ENCODE measurements around the gene CCN6. TPM values are rescaled to one million over a fixed set of nuclear protein-coding genes. Genes with fewer than 3 reads are reported as not detected.
"Not testable (repeated sequence)": the region's sequence is repeated elsewhere in the genome, so short reads cannot be mapped to it uniquely, and the experiment has no call there.

Gene CCN6
- total RNA-seq, 1 experiment from 2014 or later: not detected

- CTCF ChIA-PET: interaction anchor here (0.6 to 6.4 kb wide), 25 partner anchors 9 to 786 kb away, joined by 3 to 136 read pairs (median 4); partner anchors contain the start of gene CCN6
- POLR2A ChIA-PET: no interaction called here
- no peaks in the 10 kb centered on the region for H3K9me3 Mint-ChIP-seq (ENCODE audit: unreplicated experiment)
- no peaks in the 10 kb centered on the region for H3K36me3 Mint-ChIP-seq (ENCODE audit: insufficient read depth, unreplicated experiment)
- no peak for TF ChIP-seq CTCF (IDR thresholded peaks at IDR 0.05; ENCODE audit: unreplicated experiment)
- intact Hi-C loops (cut with micrococcal nuclease): loop anchor here (5.0 kb wide), 1 partner anchor 683 kb away; no protein-coding TSS in a partner anchor
- DNase-seq (ENCODE audit: unreplicated experiment): peak; percentile 18
- BruUV-seq (replicated peaks): no TSS peak
- no peak overlapping the region for H3K27ac Mint-ChIP-seq (ENCODE audit: low read depth, unreplicated experiment)
- no peak overlapping the region for H3K4me3 Mint-ChIP-seq (ENCODE audit: unreplicated experiment)
- no peaks in the 10 kb centered on the region for H3K4me1 Mint-ChIP-seq (ENCODE audit: insufficient read depth, unreplicated experiment)
- H3K27me3 Mint-ChIP-seq (ENCODE audit: insufficient read depth, unreplicated experiment): no peaks in the 10 kb centered on the region
Measured at GRCh38 chr6:112044856-112045255, 9.0 kb upstream of the CCN6 start.

- BruUV-seq (replicated peaks); intact Hi-C loops (cut with micrococcal nuclease); H3K4me3 Mint-ChIP-seq (ENCODE audit: unreplicated experiment); H3K36me3 Mint-ChIP-seq (ENCODE audit: insufficient read depth, unreplicated experiment); H3K27ac Mint-ChIP-seq (ENCODE audit: low read depth, unreplicated experiment); CTCF ChIA-PET; POLR2A ChIA-PET; H3K9me3 Mint-ChIP-seq (ENCODE audit: unreplicated experiment); H3K4me1 Mint-ChIP-seq (ENCODE audit: insufficient read depth, unreplicated experiment); H3K27me3 Mint-ChIP-seq (ENCODE audit: insufficient read depth, unreplicated experiment); DNase-seq (ENCODE audit: unreplicated experiment): not testable (repeated sequence)
Measured at GRCh38 chr6:112047523-112047922, 6.4 kb upstream of the CCN6 start.

- POLR2A ChIA-PET: no interaction called here
- H3K27ac Mint-ChIP-seq (ENCODE audit: low read depth, unreplicated experiment): no peak overlapping the region
- BruUV-seq (replicated peaks): no TSS peak
- H3K4me1 Mint-ChIP-seq (ENCODE audit: insufficient read depth, unreplicated experiment): no peaks in the 10 kb centered on the region
- CTCF ChIA-PET: interaction anchor here (0.6 to 3.5 kb wide), 5 partner anchors 7 to 1016 kb away, joined by 3 to 17 read pairs (median 3); no protein-coding TSS in a partner anchor
- DNase-seq (ENCODE audit: unreplicated experiment): peak; percentile 11
- no peak for TF ChIP-seq CTCF (IDR thresholded peaks at IDR 0.05; ENCODE audit: unreplicated experiment)
- no peaks in the 10 kb centered on the region for H3K27me3 Mint-ChIP-seq (ENCODE audit: insufficient read depth, unreplicated experiment)
- intact Hi-C loops (cut with micrococcal nuclease): no loop called here
- H3K9me3 Mint-ChIP-seq (ENCODE audit: unreplicated experiment): no peaks in the 10 kb centered on the region
- H3K4me3 Mint-ChIP-seq (ENCODE audit: unreplicated experiment): no peak overlapping the region
- H3K36me3 Mint-ChIP-seq (ENCODE audit: insufficient read depth, unreplicated experiment): no peaks in the 10 kb centered on the region
Measured at GRCh38 chr6:112049026-112049799, 4.7 kb upstream of the CCN6 start.

- POLR2A ChIA-PET: interaction anchor here (0.7 kb wide), 1 partner anchor 31 kb away, joined by 4 read pairs; no protein-coding TSS in a partner anchor
- H3K9me3 Mint-ChIP-seq (ENCODE audit: unreplicated experiment): no peaks in the 10 kb centered on the region
- no TSS peak for BruUV-seq (replicated peaks)
Measured at GRCh38 chr6:112049996-112050395, 3.9 kb upstream of the CCN6 start.

More at GRCh38 chr6:112049996-112050395, 3.9 kb upstream of the CCN6 start:
- CTCF ChIA-PET: interaction anchor here (0.5 to 3.5 kb wide), 9 partner anchors 8 to 1175 kb away, joined by 3 to 17 read pairs (median 3); no protein-coding TSS in a partner anchor
- Mint-ChIP-seq H3K4me3 (ENCODE audit: unreplicated experiment) (no peak overlapping the region), H3K27ac (ENCODE audit: low read depth, unreplicated experiment) (no peak overlapping the region), H3K4me1 (ENCODE audit: insufficient read depth, unreplicated experiment) (no peaks in the 10 kb centered on the region), H3K27me3 (ENCODE audit: insufficient read depth, unreplicated experiment) (no peaks in the 10 kb centered on the region), H3K36me3 (ENCODE audit: insufficient read depth, unreplicated experiment) (no peaks in the 10 kb centered on the region)
- no peak for DNase-seq (ENCODE audit: unreplicated experiment)
- intact Hi-C loops (cut with micrococcal nuclease): no loop called here
- TF ChIP-seq CTCF (IDR thresholded peaks at IDR 0.05; ENCODE audit: unreplicated experiment): no peak
